Mesenchymal stem cell (in vitro differentiated cells and primary cell): ENCODE results near the gene FGFRL1.

Experiments used
- DNase-seq: peaks from one replicate; pipeline ENCODE4 v3.0.0-alpha.2; 2013
- H2AFZ ChIP-seq: one replicate; pipeline ENCODE4 v1.6.1; 2013; ENCODE audit warnings: low read depth, mild to moderate bottlenecking, control low read depth, inconsistent platforms, low read length, moderate library complexity
- H2AK5ac ChIP-seq: 2 replicates; pipeline ENCODE4 v1.6.1; 2013; ENCODE audit warnings: low read length, moderate library complexity, mild to moderate bottlenecking, inconsistent platforms; ENCODE audit not compliant: severe bottlenecking
- H2BK120ac ChIP-seq: one replicate; pipeline ENCODE4 v1.6.1; 2013; ENCODE audit warnings: low read depth, mild to moderate bottlenecking, inconsistent platforms, low read length, moderate library complexity
- H2BK12ac ChIP-seq, 2 experiments: one replicate each; pipeline ENCODE4 v1.6.1; 2013; ENCODE audit warnings: inconsistent platforms in 2 of 2, low read length in 2 of 2, mild to moderate bottlenecking in 2 of 2, moderate library complexity in 2 of 2, control low read depth in 1 of 2
- H2BK15ac ChIP-seq: one replicate; pipeline ENCODE4 v1.6.1; 2013; ENCODE audit warnings: mild to moderate bottlenecking, low read depth, inconsistent platforms; ENCODE audit not compliant: poor library complexity, severe bottlenecking
- H2BK5ac ChIP-seq: 2 replicates; pipeline ENCODE4 v1.6.1; 2013; ENCODE audit warnings: low read depth, mild to moderate bottlenecking, low read length, control low read depth, inconsistent platforms; ENCODE audit not compliant: poor library complexity, severe bottlenecking
- H3K14ac ChIP-seq, 2 experiments: one replicate each; pipeline ENCODE4 v1.6.1; 2013; ENCODE audit warnings: inconsistent platforms in 2 of 2, low read length in 2 of 2, control low read depth in 1 of 2, mild to moderate bottlenecking in 1 of 2, moderate library complexity in 1 of 2
- H3K18ac ChIP-seq, 2 experiments: one replicate each; pipeline ENCODE4 v1.6.1; 2013; ENCODE audit warnings: inconsistent platforms in 2 of 2, low read length in 2 of 2, control low read depth in 1 of 2, low read depth in 1 of 2, mild to moderate bottlenecking in 1 of 2
- H3K23ac ChIP-seq, 2 experiments: one replicate each; pipeline ENCODE4 v1.6.1; 2013; ENCODE audit warnings: inconsistent platforms in 2 of 2, low read length in 2 of 2, mild to moderate bottlenecking in 2 of 2, moderate library complexity in 2 of 2, control low read depth in 1 of 2
- H3K27ac ChIP-seq: 2 replicates; pipeline ENCODE4 v1.5.1; 2013; ENCODE audit warnings: mild to moderate bottlenecking, moderate library complexity, low read length, control low read depth, inconsistent platforms; ENCODE audit not compliant: poor library complexity, severe bottlenecking
- H3K27me3 ChIP-seq, 2 experiments: 2 replicates each; pipeline versions ENCODE4 v1.6.1 to v1.7.0; 2013; ENCODE audit warnings: low read length in 2 of 2, mild to moderate bottlenecking in 2 of 2, moderate library complexity in 2 of 2, control low read depth in 1 of 2, inconsistent platforms in 1 of 2; ENCODE audit not compliant: control insufficient read depth in 1 of 2, insufficient read depth in 1 of 2
- H3K36me3 ChIP-seq, 2 experiments: 2 replicates each; pipeline versions ENCODE4 v1.6.1 to v1.7.0; 2013; ENCODE audit warnings: low read length in 2 of 2, control low read depth in 1 of 2, inconsistent platforms in 1 of 2, low read depth in 1 of 2, mild to moderate bottlenecking in 1 of 2; ENCODE audit not compliant: insufficient read depth in 2 of 2, control insufficient read depth in 1 of 2
- H3K4ac ChIP-seq, 2 experiments: one replicate each; pipeline ENCODE4 v1.6.1; 2013; ENCODE audit warnings: inconsistent platforms in 2 of 2, low read length in 2 of 2, mild to moderate bottlenecking in 2 of 2, moderate library complexity in 2 of 2, control low read depth in 1 of 2, low read depth in 1 of 2
- H3K4me1 ChIP-seq: 2 replicates; pipeline ENCODE4 v1.6.1; 2013; ENCODE audit warnings: low read depth, low read length, control low read depth; ENCODE audit not compliant: control insufficient read depth, insufficient read depth
- H3K4me2 ChIP-seq: 2 replicates; pipeline ENCODE4 v1.6.1; 2013; ENCODE audit warnings: low read length, mild to moderate bottlenecking, inconsistent platforms; ENCODE audit not compliant: poor library complexity, severe bottlenecking
- H3K4me3 ChIP-seq, 2 experiments: 2 replicates each; pipeline versions ENCODE4 v1.5.1 to v1.7.0; 2013; ENCODE audit warnings: low read length in 2 of 2, mild to moderate bottlenecking in 2 of 2, control low read depth in 1 of 2, low read depth in 1 of 2; ENCODE audit not compliant: insufficient read depth in 1 of 2
- H3K79me1 ChIP-seq: replicated peaks from 2 replicates; pipeline ENCODE4 v1.6.1; 2013; ENCODE audit warnings: mild to moderate bottlenecking, control low read depth, low read length, inconsistent platforms; ENCODE audit not compliant: poor library complexity, severe bottlenecking
- H3K9ac ChIP-seq: 2 replicates; pipeline ENCODE4 v1.7.0; 2013; ENCODE audit warnings: mild to moderate bottlenecking, low read length, moderate library complexity
- H3K9me3 ChIP-seq: 2 replicates; pipeline ENCODE4 v1.7.0; 2013; ENCODE audit warnings: mild to moderate bottlenecking, low read length; ENCODE audit not compliant: control insufficient read depth
- H4K8ac ChIP-seq: one replicate; pipeline ENCODE4 v1.6.1; 2013; ENCODE audit warnings: inconsistent platforms, mild to moderate bottlenecking, low read length, moderate library complexity
- H4K91ac ChIP-seq: one replicate; pipeline ENCODE4 v1.6.1; 2013; ENCODE audit warnings: mild to moderate bottlenecking, low read length, inconsistent platforms
- WGBS: methylation state at CpG from one replicate; pipeline ENCODE4 v1.1.7; 2013; ENCODE audit warnings: mixed read lengths; 5-methylcytosine and 5-hydroxymethylcytosine counted together

Gene FGFRL1

GRCh38 chr4:1015179-1015578 is 3.8 kb downstream of the FGFRL1 start:
- no peaks in the 10 kb centered on the region for H3K9me3 ChIP-seq
- H3K27me3 ChIP-seq: no peaks in the 10 kb centered on the region
- WGBS: 94% methylated on average over 8 of the region's 8 CpGs
- no peak overlapping the region for H3K23ac ChIP-seq
- H3K4me1 ChIP-seq: peaks cover 73% of the 10 kb centered on the region
- H4K8ac ChIP-seq: peak overlapping the region; percentile 42
- H3K4me3 ChIP-seq: no peak overlapping the region
- no peak overlapping the region for H2BK5ac ChIP-seq
- no peak overlapping the region for H3K9ac ChIP-seq
- H3K18ac ChIP-seq: no peak overlapping the region
- no peak overlapping the region for H2BK15ac ChIP-seq
- no peak overlapping the region for H2BK12ac ChIP-seq
- H3K14ac ChIP-seq: no peak overlapping the region
- no peak overlapping the region for H4K91ac ChIP-seq
- no peak overlapping the region for H2AK5ac ChIP-seq
- peaks cover 3 to 59% of the 10 kb centered on the region in 2 experiments for H3K36me3 ChIP-seq
- DNase-seq: no peak
- no peak overlapping the region for H2BK120ac ChIP-seq
- H3K4ac ChIP-seq: no peak overlapping the region
- peaks cover 59% of the 10 kb centered on the region for H3K79me1 ChIP-seq
- H3K4me2 ChIP-seq: no peak overlapping the region
- no peak overlapping the region for H2AFZ ChIP-seq
- H3K27ac ChIP-seq: no peak overlapping the region

- 97% methylated on average over 10 of the region's 10 CpGs for WGBS
- H3K27ac ChIP-seq: no peak overlapping the region
- no peak overlapping the region for H3K4me2 ChIP-seq
- no peak overlapping the region for H3K9ac ChIP-seq
- H3K36me3 ChIP-seq: peaks cover 3 to 61% of the 10 kb centered on the region in 2 experiments
- DNase-seq: no peak
- H3K27me3 ChIP-seq: no peaks in the 10 kb centered on the region
- no peak overlapping the region for H2BK12ac ChIP-seq
- H3K4ac ChIP-seq: no peak overlapping the region
- peaks cover 60% of the 10 kb centered on the region for H3K79me1 ChIP-seq
- no peak overlapping the region for H4K91ac ChIP-seq
- H4K8ac ChIP-seq: no peak overlapping the region
- H2AFZ ChIP-seq: no peak overlapping the region
- no peaks in the 10 kb centered on the region for H3K9me3 ChIP-seq
- H3K4me3 ChIP-seq: no peak overlapping the region
- H2BK15ac ChIP-seq: no peak overlapping the region
- H3K4me1 ChIP-seq: peaks cover 70% of the 10 kb centered on the region
- H2BK120ac ChIP-seq: no peak overlapping the region
- H3K18ac ChIP-seq: no peak overlapping the region
- H3K23ac ChIP-seq: no peak overlapping the region
- H3K14ac ChIP-seq: no peak overlapping the region
- H2AK5ac ChIP-seq: no peak overlapping the region
- no peak overlapping the region for H2BK5ac ChIP-seq
These were observed 4.3 kb downstream of the FGFRL1 start for GRCh38 chr4:1015746-1016145.

GRCh38 chr4:1017211-1017610 is 5.8 kb downstream of the FGFRL1 start:
- H3K4me1 ChIP-seq: peaks cover 71% of the 10 kb centered on the region
- H4K8ac ChIP-seq: no peak overlapping the region
- DNase-seq: no peak
- no peak overlapping the region for H3K4me3 ChIP-seq
- H4K91ac ChIP-seq: no peak overlapping the region
- H3K4ac ChIP-seq: no peak overlapping the region
- H3K4me2 ChIP-seq: no peak overlapping the region
- peaks cover 3 to 65% of the 10 kb centered on the region in 2 experiments for H3K36me3 ChIP-seq
- no peak overlapping the region for H3K14ac ChIP-seq
- no peak overlapping the region for H2AK5ac ChIP-seq
- no peaks in the 10 kb centered on the region for H3K27me3 ChIP-seq
- no peak overlapping the region for H3K18ac ChIP-seq
- peaks cover 70% of the 10 kb centered on the region for H3K79me1 ChIP-seq
- H2BK5ac ChIP-seq: no peak overlapping the region
- no peak overlapping the region for H2BK120ac ChIP-seq
- no peak overlapping the region for H3K9ac ChIP-seq
- H3K23ac ChIP-seq: no peak overlapping the region
- 94% methylated on average over 16 of the region's 16 CpGs for WGBS
- H3K9me3 ChIP-seq: no peaks in the 10 kb centered on the region
- no peak overlapping the region for H3K27ac ChIP-seq
- no peak overlapping the region for H2AFZ ChIP-seq
- no peak overlapping the region for H2BK15ac ChIP-seq
- H2BK12ac ChIP-seq: no peak overlapping the region

- Histone ChIP-seq H3K4ac (no peak overlapping the region), H2AFZ (no peak overlapping the region), H2BK5ac (no peak overlapping the region), H2BK15ac (no peak overlapping the region), H2AK5ac (no peak overlapping the region), H4K91ac (no peak overlapping the region), H3K4me2 (no peak overlapping the region), H2BK120ac (no peak overlapping the region), H3K36me3 (peaks cover 3 to 65% of the 10 kb centered on the region in 2 experiments), H3K9ac (no peak overlapping the region), H3K4me1 (peaks cover 66% of the 10 kb centered on the region), H3K27me3 (no peaks in the 10 kb centered on the region), H2BK12ac (no peak overlapping the region), H3K23ac (no peak overlapping the region), H3K14ac (no peak overlapping the region), H3K9me3 (no peaks in the 10 kb centered on the region), H3K79me1 (peaks cover 70% of the 10 kb centered on the region), H3K18ac (no peak overlapping the region), H3K4me3 (no peak overlapping the region), H3K27ac (no peak overlapping the region), H4K8ac (no peak overlapping the region)
- no peak for DNase-seq
- 84% methylated on average over 11 of the region's 15 CpGs for WGBS
These were observed 6.3 kb downstream of the FGFRL1 start for GRCh38 chr4:1017706-1018105.
